Esophagus muscularis mucosa (tissue), 3 donors: Measurements from ENCODE around the gene TRAF5.

Source experiments
- CTCF ChIP-seq, 3 experiments: fragments of 200-600 bp in 2 of 3; fragments of 450-650 bp in 1 of 3; sonication (generic) in 2 of 3; IDR thresholded peaks; one replicate each; pipeline ENCODE4 v1.5.1; 2017 to 2019; ENCODE audit warnings: antibody characterized with exemption in 3 of 3, mild to moderate bottlenecking in 2 of 3, moderate library complexity in 1 of 3
- POLR2A ChIP-seq: fragments of 450-650 bp; IDR thresholded peaks from one replicate; pipeline ENCODE4 v1.6.1; 2017; ENCODE audit warnings: antibody characterized with exemption, moderate library complexity, mild to moderate bottlenecking, low read depth

GRCh38 chr1:211361202-211361601, 34.6 kb downstream of the TRAF5 start:
- no peak for TF ChIP-seq POLR2A
- no peak for TF ChIP-seq CTCF (IDR thresholded peaks at IDR 0.05)
